Measurements from ENCODE around the gene VEPH1.

VEPH1 gene

GRCh38 chr3:157516928-157517327, 13.7 kb upstream of the VEPH1 start:
- Mint-ChIP-seq H3K27ac (ENCODE audit: low read depth) (no peak overlapping the region), H3K27me3 (no peaks in the 10 kb centered on the region), H3K4me1 (no peaks in the 10 kb centered on the region), H3K9me3 (no peaks in the 10 kb centered on the region), H3K4me3 (no peak overlapping the region), H3K36me3 (ENCODE audit: insufficient read depth) (no peaks in the 10 kb centered on the region)
- ATAC-seq (replicated peaks; ENCODE audit: extremely low read depth, poor library complexity, severe bottlenecking) (no peak), DNase-seq (ENCODE audit: low spot score in 2 of 2) (no peak)

DNA sequence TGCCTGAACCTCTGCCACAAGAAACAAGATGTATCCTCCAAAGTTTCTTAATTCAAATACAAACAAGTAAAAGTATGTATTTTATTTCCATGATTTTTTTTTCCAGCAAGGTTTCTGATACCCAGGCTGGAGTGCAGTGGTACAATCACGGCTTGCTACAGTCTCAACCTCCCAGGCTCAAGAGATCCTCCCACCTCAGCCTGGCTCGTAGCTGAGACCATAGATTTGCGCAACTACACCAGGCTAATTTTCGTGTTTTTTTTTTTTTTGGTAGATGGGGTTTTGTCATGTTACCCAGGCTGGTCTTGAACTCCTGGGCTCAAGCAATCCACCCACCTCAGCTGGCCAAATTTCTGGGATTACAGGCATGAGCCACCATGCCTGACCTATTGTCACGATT, 12.2 kb upstream of the VEPH1 start:
- ATAC-seq (replicated peaks; ENCODE audit: extremely low read depth, poor library complexity, severe bottlenecking) (no peak), DNase-seq (ENCODE audit: low spot score in 2 of 2) (no peak)
- Mint-ChIP-seq H3K4me1 (no peaks in the 10 kb centered on the region), H3K9me3 (no peaks in the 10 kb centered on the region), H3K27ac (ENCODE audit: low read depth) (no peak overlapping the region), H3K36me3 (ENCODE audit: insufficient read depth) (no peaks in the 10 kb centered on the region), H3K4me3 (no peak overlapping the region), H3K27me3 (no peaks in the 10 kb centered on the region)

DNA sequence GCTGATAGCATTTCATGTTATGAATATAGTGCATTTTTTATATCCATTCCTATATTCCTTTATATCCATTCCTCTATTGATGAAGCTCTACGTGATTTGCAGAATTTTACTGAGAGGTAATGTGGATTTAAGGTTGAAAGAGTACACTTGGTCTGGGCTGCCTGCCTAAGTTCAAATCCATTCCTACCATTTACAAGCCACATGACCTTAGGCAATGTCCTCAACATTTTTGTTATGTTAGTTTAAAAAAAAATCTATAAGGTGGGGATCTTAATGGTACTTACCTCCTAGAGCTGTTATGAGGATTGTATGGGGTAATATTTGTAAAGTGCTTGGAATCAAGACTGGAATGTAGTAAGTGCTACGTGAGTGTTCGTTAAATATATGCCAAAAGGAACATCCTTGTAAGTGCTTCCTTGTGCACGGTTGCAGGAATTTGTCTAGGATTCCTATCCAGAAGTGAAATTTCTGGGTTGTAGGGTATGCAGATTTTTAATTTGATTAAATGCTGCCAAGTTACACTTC, 11.2 kb upstream of the VEPH1 start:
- DNase-seq (ENCODE audit: low spot score in 2 of 2) = no peak
- no peak overlapping the region for H3K4me3 Mint-ChIP-seq
- no peaks in the 10 kb centered on the region for H3K4me1 Mint-ChIP-seq
- no peak for ATAC-seq (replicated peaks; ENCODE audit: extremely low read depth, poor library complexity, severe bottlenecking)
- H3K36me3 Mint-ChIP-seq (ENCODE audit: insufficient read depth) = no peaks in the 10 kb centered on the region
- no peaks in the 10 kb centered on the region for H3K9me3 Mint-ChIP-seq
- no peak overlapping the region for H3K27ac Mint-ChIP-seq (ENCODE audit: low read depth)
- H3K27me3 Mint-ChIP-seq = no peaks in the 10 kb centered on the region

DNA sequence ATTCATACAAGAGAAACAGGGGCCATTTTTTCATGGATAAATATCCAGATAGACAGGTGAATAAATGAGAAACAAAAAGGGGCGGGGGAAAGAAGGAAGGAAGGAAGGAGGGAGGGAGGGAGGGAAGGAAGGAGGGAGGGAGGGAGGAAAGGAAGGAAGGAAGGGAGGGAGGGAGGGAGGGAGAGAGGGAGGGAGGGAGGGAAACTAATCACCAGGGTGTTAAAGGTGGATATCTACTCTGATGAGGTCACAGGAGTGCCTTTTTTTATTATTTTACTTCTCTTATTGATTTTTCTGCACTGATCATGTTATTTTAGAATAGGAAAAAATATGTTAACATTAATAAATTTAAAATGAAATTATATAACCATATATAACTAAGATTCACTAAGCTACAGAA, 10.4 kb upstream of the VEPH1 start:
- Mint-ChIP-seq H3K36me3 (ENCODE audit: insufficient read depth) (no peaks in the 10 kb centered on the region), H3K4me1 (no peaks in the 10 kb centered on the region), H3K27me3 (no peaks in the 10 kb centered on the region), H3K27ac (ENCODE audit: low read depth) (no peak overlapping the region), H3K9me3 (no peaks in the 10 kb centered on the region), H3K4me3 (no peak overlapping the region)
- ATAC-seq (replicated peaks; ENCODE audit: extremely low read depth, poor library complexity, severe bottlenecking) = no peak
- DNase-seq (ENCODE audit: low spot score in 2 of 2) = no peak

- Mint-ChIP-seq H3K36me3 (ENCODE audit: insufficient read depth) (no peaks in the 10 kb centered on the region), H3K27me3 (peaks cover 5% of the 10 kb centered on the region), H3K4me1 (no peaks in the 10 kb centered on the region), H3K9me3 (peaks cover 3% of the 10 kb centered on the region), H3K4me3 (no peak overlapping the region), H3K27ac (ENCODE audit: low read depth) (no peak overlapping the region)
- ATAC-seq (replicated peaks; ENCODE audit: extremely low read depth, poor library complexity, severe bottlenecking) = no peak
- no peak for DNase-seq (ENCODE audit: low spot score in 2 of 2)
These were observed 9.3 kb upstream of the VEPH1 start for GRCh38 chr3:157512534-157512933.

- H3K9me3 Mint-ChIP-seq = peaks cover 6% of the 10 kb centered on the region
- no peak for DNase-seq (ENCODE audit: low spot score in 2 of 2)
- no peak overlapping the region for H3K4me3 Mint-ChIP-seq
- no peak for ATAC-seq (replicated peaks; ENCODE audit: extremely low read depth, poor library complexity, severe bottlenecking)
- H3K4me1 Mint-ChIP-seq = no peaks in the 10 kb centered on the region
- peaks cover 10% of the 10 kb centered on the region for H3K27me3 Mint-ChIP-seq
- H3K36me3 Mint-ChIP-seq (ENCODE audit: insufficient read depth) = no peaks in the 10 kb centered on the region
- H3K27ac Mint-ChIP-seq (ENCODE audit: low read depth) = no peak overlapping the region
These were observed 5.2 kb upstream of the VEPH1 start for GRCh38 chr3:157508461-157508860.

- Mint-ChIP-seq H3K27me3 (peaks cover 37% of the 10 kb centered on the region), H3K4me1 (no peaks in the 10 kb centered on the region), H3K27ac (ENCODE audit: low read depth) (no peak overlapping the region), H3K4me3 (no peak overlapping the region), H3K9me3 (no peaks in the 10 kb centered on the region), H3K36me3 (ENCODE audit: insufficient read depth) (no peaks in the 10 kb centered on the region)
- DNase-seq (ENCODE audit: low spot score in 2 of 2) = no peak
- no peak for ATAC-seq (replicated peaks; ENCODE audit: extremely low read depth, poor library complexity, severe bottlenecking)
These were observed 1.4 kb downstream of the VEPH1 start for GRCh38 chr3:157501863-157502262.

DNA sequence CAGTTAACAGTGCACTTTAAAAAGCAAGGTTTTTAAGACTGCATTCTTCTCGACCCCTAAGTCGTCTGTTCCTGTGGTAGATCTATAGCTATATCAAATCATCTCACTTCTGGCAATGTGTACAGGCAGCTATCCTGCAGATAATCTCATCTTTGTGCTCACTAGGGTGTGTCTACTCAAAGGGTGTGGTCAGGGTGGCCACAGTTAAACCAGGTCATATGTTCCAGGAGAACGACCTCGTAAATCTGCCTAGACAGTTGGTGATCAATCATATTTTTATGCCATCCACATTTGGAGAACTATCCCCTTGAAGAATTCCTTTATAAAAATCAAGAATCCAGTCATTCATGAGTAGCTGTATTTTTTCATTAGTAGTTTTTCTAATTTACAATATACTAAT, 3.0 kb downstream of the VEPH1 start:
- Mint-ChIP-seq H3K27me3 (peaks cover 39% of the 10 kb centered on the region), H3K9me3 (no peaks in the 10 kb centered on the region), H3K36me3 (ENCODE audit: insufficient read depth) (no peaks in the 10 kb centered on the region), H3K4me1 (no peaks in the 10 kb centered on the region), H3K4me3 (no peak overlapping the region), H3K27ac (ENCODE audit: low read depth) (no peak overlapping the region)
- DNase-seq (ENCODE audit: low spot score in 2 of 2) (no peak), ATAC-seq (replicated peaks; ENCODE audit: extremely low read depth, poor library complexity, severe bottlenecking) (no peak)

GRCh38 chr3:157499342-157499963, 3.8 kb downstream of the VEPH1 start:
- peaks cover 39% of the 10 kb centered on the region for H3K27me3 Mint-ChIP-seq
- ATAC-seq (replicated peaks; ENCODE audit: extremely low read depth, poor library complexity, severe bottlenecking) = no peak

DNA sequence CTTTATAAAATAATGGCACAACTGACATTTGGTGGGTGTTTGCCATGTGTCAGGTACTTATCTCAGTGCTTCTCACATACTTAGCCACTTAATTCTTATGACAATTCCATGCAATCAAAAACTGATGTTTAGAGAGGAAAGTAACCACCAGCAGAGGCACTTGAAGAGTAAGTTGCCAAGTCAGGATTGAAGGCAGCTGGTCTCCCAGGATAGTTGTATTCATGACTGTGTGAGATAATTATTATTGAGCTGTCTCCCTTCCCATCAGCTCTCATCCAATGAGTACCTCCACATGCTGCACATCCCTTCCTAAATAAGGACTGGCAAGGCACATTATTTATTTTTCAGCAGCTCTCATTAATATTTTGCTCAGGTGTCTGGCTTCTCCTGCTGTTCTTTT, 4.8 kb downstream of the VEPH1 start:
- Mint-ChIP-seq H3K4me3 (no peak overlapping the region), H3K4me1 (no peaks in the 10 kb centered on the region), H3K27ac (ENCODE audit: low read depth) (no peak overlapping the region), H3K27me3 (peaks cover 47% of the 10 kb centered on the region), H3K36me3 (ENCODE audit: insufficient read depth) (no peaks in the 10 kb centered on the region), H3K9me3 (no peaks in the 10 kb centered on the region)
- DNase-seq (ENCODE audit: low spot score in 2 of 2) = no peak
- no peak for ATAC-seq (replicated peaks; ENCODE audit: extremely low read depth, poor library complexity, severe bottlenecking)

More at GRCh38 chr3:157499342-157499963, 3.8 kb downstream of the VEPH1 start:
- H3K4me3 Mint-ChIP-seq = no peak overlapping the region
- H3K4me1 Mint-ChIP-seq = no peaks in the 10 kb centered on the region
- no peak for DNase-seq (ENCODE audit: low spot score in 2 of 2)
- H3K36me3 Mint-ChIP-seq (ENCODE audit: insufficient read depth) = no peaks in the 10 kb centered on the region
- no peak overlapping the region for H3K27ac Mint-ChIP-seq (ENCODE audit: low read depth)
- H3K9me3 Mint-ChIP-seq = no peaks in the 10 kb centered on the region

DNA sequence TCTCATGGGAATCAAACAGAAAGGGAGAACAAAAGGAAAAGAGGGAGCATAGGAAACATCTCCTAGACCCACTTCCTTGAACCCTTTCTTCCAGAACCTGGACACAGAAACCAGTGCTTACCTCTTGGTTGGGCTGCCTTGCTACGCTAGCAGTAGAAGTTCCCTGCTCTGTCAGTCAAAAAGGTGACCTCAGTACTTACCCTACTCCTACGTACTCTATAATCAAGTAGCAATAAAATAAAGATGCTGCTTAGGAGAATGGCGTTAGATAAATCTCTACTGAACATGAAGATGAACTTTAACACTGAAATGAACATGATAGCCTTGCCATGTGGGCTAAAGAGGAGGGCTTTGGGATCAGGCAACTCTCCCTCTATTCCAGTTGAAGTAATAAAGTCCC, 7.4 kb downstream of the VEPH1 start:
- ATAC-seq (replicated peaks; ENCODE audit: extremely low read depth, poor library complexity, severe bottlenecking) (no peak), DNase-seq (ENCODE audit: low spot score in 2 of 2) (no peak)
- H3K27ac Mint-ChIP-seq (ENCODE audit: low read depth) = no peak overlapping the region
- no peaks in the 10 kb centered on the region for H3K9me3 Mint-ChIP-seq
- H3K4me1 Mint-ChIP-seq = no peaks in the 10 kb centered on the region
- no peak overlapping the region for H3K4me3 Mint-ChIP-seq
- peaks cover 42% of the 10 kb centered on the region for H3K27me3 Mint-ChIP-seq
- no peaks in the 10 kb centered on the region for H3K36me3 Mint-ChIP-seq (ENCODE audit: insufficient read depth)

GRCh38 chr3:157494581-157495281, 8.5 kb downstream of the VEPH1 start:
- Mint-ChIP-seq H3K4me3 (no peak overlapping the region), H3K4me1 (no peaks in the 10 kb centered on the region), H3K9me3 (no peaks in the 10 kb centered on the region), H3K36me3 (ENCODE audit: insufficient read depth) (no peaks in the 10 kb centered on the region), H3K27ac (ENCODE audit: low read depth) (no peak overlapping the region), H3K27me3 (peaks cover 34% of the 10 kb centered on the region)
- ATAC-seq (replicated peaks; ENCODE audit: extremely low read depth, poor library complexity, severe bottlenecking) = no peak
- no peak for DNase-seq (ENCODE audit: low spot score in 2 of 2)

Measured in central memory CD8-positive, alpha-beta T cell (primary cell).